Neural progenitor cell (in vitro differentiated cells): Measurements from ENCODE around the gene SMTNL2. TPM values are rescaled to one million over a fixed set of nuclear protein-coding genes. Genes with fewer than 3 reads are reported as not detected.
A peak's percentile ranks its signal among the peaks of the same experiment; 100 is the strongest.

Experiments
- DNase-seq: peaks from one replicate; pipeline ENCODE4 v3.0.0-alpha.2; 2016; ENCODE audit warnings: low spot score
- H2AFZ ChIP-seq: fragments of 200-600 bp; sonication (generic); replicated peaks from 2 replicates; pipeline ENCODE4 v1.6.1; 2016; ENCODE audit warnings: antibody characterized with exemption
- H3F3A ChIP-seq: fragments of 200-600 bp; sonication (generic); 2 replicates; pipeline ENCODE4 v1.6.1; 2016; ENCODE audit warnings: antibody characterized with exemption, low read depth
- H3K27ac ChIP-seq: fragments of 200-600 bp; sonication (generic); 2 replicates; pipeline ENCODE4 v1.5.1; 2016; ENCODE audit warnings: mild to moderate bottlenecking
- H3K27me3 ChIP-seq: fragments of 200-600 bp; sonication (generic); 2 replicates; pipeline ENCODE4 v1.6.1; 2016; ENCODE audit warnings: mild to moderate bottlenecking, moderate library complexity
- H3K36me3 ChIP-seq: fragments of 200-600 bp; sonication (generic); 2 replicates; pipeline ENCODE4 v1.5.1; 2016
- H3K4me1 ChIP-seq: fragments of 200-600 bp; sonication (generic); 2 replicates; pipeline ENCODE4 v1.6.1; 2016; ENCODE audit warnings: mixed run types
- H3K4me2 ChIP-seq: fragments of 200-600 bp; sonication (generic); 2 replicates; pipeline ENCODE4 v1.6.1; 2016
- H3K4me3 ChIP-seq: fragments of 200-600 bp; sonication (generic); 2 replicates; pipeline ENCODE4 v1.5.1; 2016
- H3K79me2 ChIP-seq: fragments of 200-600 bp; sonication (generic); 2 replicates; pipeline ENCODE4 v1.6.1; 2016; ENCODE audit warnings: low read depth
- H3K9ac ChIP-seq: fragments of 200-600 bp; sonication (generic); 2 replicates; pipeline ENCODE4 v1.6.1; 2016
- H3K9me3 ChIP-seq: fragments of 200-600 bp; sonication (generic); 2 replicates; pipeline ENCODE4 v1.5.1; 2016; ENCODE audit warnings: low read depth
- H4K20me1 ChIP-seq: fragments of 200-600 bp; sonication (generic); 2 replicates; pipeline ENCODE4 v1.6.1; 2016; ENCODE audit warnings: low read depth
- H3K27ac Mint-ChIP-seq: 3 replicates; pipeline ENCODE4 v1.8.0; 2021; ENCODE audit warnings: mixed read lengths
- H3K27me3 Mint-ChIP-seq: 2 replicates; pipeline ENCODE4 v1.8.0; 2022; ENCODE audit warnings: low read depth, mild to moderate bottlenecking, inconsistent platforms, moderate library complexity, mixed read lengths; ENCODE audit not compliant: insufficient read depth
- H3K36me3 Mint-ChIP-seq: 3 replicates; pipeline ENCODE4 v1.8.0; 2021; ENCODE audit warnings: mixed read lengths
- H3K4me1 Mint-ChIP-seq: 3 replicates; pipeline ENCODE4 v1.8.0; 2021; ENCODE audit warnings: mixed read lengths
- H3K4me3 Mint-ChIP-seq: 3 replicates; pipeline ENCODE4 v1.8.0; 2021; ENCODE audit warnings: mild to moderate bottlenecking, moderate library complexity, mixed read lengths
- H3K9me3 Mint-ChIP-seq: 3 replicates; pipeline ENCODE4 v1.8.0; 2020; ENCODE audit warnings: mixed read lengths
- CTCF ChIP-seq: fragments of 200-600 bp; sonication (generic); IDR thresholded peaks from 2 replicates; pipeline ENCODE4 v1.5.1; 2017; ENCODE audit warnings: antibody characterized with exemption, mild to moderate bottlenecking
- EZH2 ChIP-seq: fragments of 200-600 bp; sonication (generic); IDR thresholded peaks from 2 replicates; pipeline ENCODE4 v1.6.1; 2017; ENCODE audit warnings: antibody characterized with exemption, mild to moderate bottlenecking, moderate library complexity
- EZH2phosphoT487 ChIP-seq: fragments of 200-600 bp; sonication (generic); IDR thresholded peaks from 2 replicates; pipeline ENCODE4 v1.6.1; 2017; ENCODE audit warnings: antibody characterized with exemption
- total RNA-seq: library from RNA; depleted of rRNA; stranded (reverse); fragments of >200 nt; gene quantifications from 2 replicates; pipeline ENCODE4 v1.2.3, GENCODE V29; 2015; ENCODE audit warnings: low replicate concordance

Gene SMTNL2
- total RNA-seq, 1 donor from 2014 or later: 3.0 TPM

GRCh38 chr17:4580291-4580690, 4.0 kb upstream of the SMTNL2 start:
- Histone ChIP-seq H3K9ac (no peak overlapping the region), H3K4me2 (no peak overlapping the region), H3K36me3 (no peaks in the 10 kb centered on the region), H3K9me3 (no peaks in the 10 kb centered on the region), H3F3A (peaks cover 15% of the 10 kb centered on the region), H3K4me1 (peaks cover 41% of the 10 kb centered on the region), H3K4me3 (no peak overlapping the region), H3K79me2 (no peaks in the 10 kb centered on the region), H2AFZ (no peak overlapping the region), H4K20me1 (no peaks in the 10 kb centered on the region), H3K27me3 (peaks cover 30% of the 10 kb centered on the region), H3K27ac (no peak overlapping the region)
- H3K4me3 Mint-ChIP-seq: no peak overlapping the region
- H3K9me3 Mint-ChIP-seq: no peaks in the 10 kb centered on the region
- peaks cover 39% of the 10 kb centered on the region for H3K4me1 Mint-ChIP-seq
- H3K36me3 Mint-ChIP-seq: no peaks in the 10 kb centered on the region
- TF ChIP-seq EZH2phosphoT487 (no peak), CTCF (no peak), EZH2 (no peak)
- no peak for DNase-seq
- H3K27me3 Mint-ChIP-seq: peaks cover 31% of the 10 kb centered on the region
- no peak overlapping the region for H3K27ac Mint-ChIP-seq

DNA sequence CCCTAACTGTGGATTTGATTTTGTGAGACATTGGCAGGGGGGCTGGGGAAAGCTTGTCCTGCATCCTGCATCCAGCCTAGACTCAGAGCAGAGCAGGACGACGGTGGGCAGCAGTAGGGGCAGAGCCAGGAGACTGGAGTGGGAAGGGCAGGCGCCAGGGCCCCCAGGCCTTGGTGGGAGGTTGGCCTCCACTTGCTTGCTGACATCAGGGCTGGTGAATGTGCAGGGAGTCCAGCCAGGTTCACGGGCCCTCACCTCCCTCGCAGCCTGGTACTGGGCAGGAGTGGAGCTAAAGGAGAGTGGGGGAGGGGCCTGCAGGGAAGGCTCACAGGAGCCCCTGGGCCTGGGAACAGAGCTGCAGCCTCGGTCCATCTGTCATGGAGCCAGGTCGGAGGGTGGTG, 2.2 kb upstream of the SMTNL2 start:
- H3K36me3 Mint-ChIP-seq: no peaks in the 10 kb centered on the region
- Histone ChIP-seq H3K36me3 (no peaks in the 10 kb centered on the region), H3F3A (peaks cover 5% of the 10 kb centered on the region), H4K20me1 (no peaks in the 10 kb centered on the region), H3K27ac (no peak overlapping the region), H2AFZ (no peak overlapping the region), H3K9ac (no peak overlapping the region), H3K9me3 (no peaks in the 10 kb centered on the region), H3K27me3 (peaks cover 47% of the 10 kb centered on the region), H3K4me3 (no peak overlapping the region), H3K79me2 (no peaks in the 10 kb centered on the region), H3K4me2 (no peak overlapping the region), H3K4me1 (peaks cover 31% of the 10 kb centered on the region)
- no peak overlapping the region for H3K27ac Mint-ChIP-seq
- peaks cover 27% of the 10 kb centered on the region for H3K4me1 Mint-ChIP-seq
- no peak for DNase-seq
- no peak for TF ChIP-seq EZH2phosphoT487
- TF ChIP-seq CTCF: no peak
- TF ChIP-seq EZH2: no peak
- H3K4me3 Mint-ChIP-seq: no peak overlapping the region
- no peaks in the 10 kb centered on the region for H3K9me3 Mint-ChIP-seq
- H3K27me3 Mint-ChIP-seq: peaks cover 47% of the 10 kb centered on the region

GRCh38 chr17:4582691-4583090, 1.6 kb upstream of the SMTNL2 start:
- H3K36me3 Mint-ChIP-seq: no peaks in the 10 kb centered on the region
- H3K9me3 ChIP-seq: no peaks in the 10 kb centered on the region
- TF ChIP-seq CTCF (no peak), EZH2phosphoT487 (no peak), EZH2 (no peak)
- H3K27me3 ChIP-seq: peaks cover 47% of the 10 kb centered on the region
- H2AFZ ChIP-seq: no peak overlapping the region
- no peak for DNase-seq
- H3K9me3 Mint-ChIP-seq: no peaks in the 10 kb centered on the region
- no peak overlapping the region for H3K27ac ChIP-seq
- peaks cover under 1% of the 10 kb centered on the region for H3F3A ChIP-seq
- H3K4me1 ChIP-seq: peaks cover 25% of the 10 kb centered on the region
- no peak overlapping the region for H3K4me3 ChIP-seq
- no peak overlapping the region for H3K9ac ChIP-seq
- no peak overlapping the region for H3K4me2 ChIP-seq
- H3K79me2 ChIP-seq: no peaks in the 10 kb centered on the region
- no peaks in the 10 kb centered on the region for H4K20me1 ChIP-seq
- H3K36me3 ChIP-seq: no peaks in the 10 kb centered on the region
- H3K4me3 Mint-ChIP-seq: peak overlapping the region; percentile 89
- peaks cover 47% of the 10 kb centered on the region for H3K27me3 Mint-ChIP-seq
- H3K4me1 Mint-ChIP-seq: peaks cover 22% of the 10 kb centered on the region
- H3K27ac Mint-ChIP-seq: no peak overlapping the region
